MM.1S (cell line): Measurements from ENCODE around the gene TPT1.

Experiments used
- EZH2 ChIP-seq: fragments of 300-600 bp; sonication (generic); optimal IDR thresholded peaks from 2 replicates; pipeline ENCODE3; 2017; ENCODE audit warnings: low read depth, mild to moderate bottlenecking, antibody characterized with exemption, low read length, mixed read lengths
- EZH2phosphoT487 ChIP-seq: fragments of 300-600 bp; sonication (generic); IDR thresholded peaks from 2 replicates; pipeline ENCODE4 v1.6.1; 2018; ENCODE audit warnings: antibody characterized with exemption, low read length
- TF ChIP-seq, protein P1 (sequence below): fragments of 300-600 bp; sonication (generic); IDR thresholded peaks from 2 replicates; pipeline ENCODE4 v1.5.1; 2016; ENCODE audit warnings: antibody characterized with exemption, low read length, mixed read lengths

GRCh38 chr13:45356966-45357672 lies 16.1 kb upstream of the TPT1 start:
- TF ChIP-seq, protein P1, sequence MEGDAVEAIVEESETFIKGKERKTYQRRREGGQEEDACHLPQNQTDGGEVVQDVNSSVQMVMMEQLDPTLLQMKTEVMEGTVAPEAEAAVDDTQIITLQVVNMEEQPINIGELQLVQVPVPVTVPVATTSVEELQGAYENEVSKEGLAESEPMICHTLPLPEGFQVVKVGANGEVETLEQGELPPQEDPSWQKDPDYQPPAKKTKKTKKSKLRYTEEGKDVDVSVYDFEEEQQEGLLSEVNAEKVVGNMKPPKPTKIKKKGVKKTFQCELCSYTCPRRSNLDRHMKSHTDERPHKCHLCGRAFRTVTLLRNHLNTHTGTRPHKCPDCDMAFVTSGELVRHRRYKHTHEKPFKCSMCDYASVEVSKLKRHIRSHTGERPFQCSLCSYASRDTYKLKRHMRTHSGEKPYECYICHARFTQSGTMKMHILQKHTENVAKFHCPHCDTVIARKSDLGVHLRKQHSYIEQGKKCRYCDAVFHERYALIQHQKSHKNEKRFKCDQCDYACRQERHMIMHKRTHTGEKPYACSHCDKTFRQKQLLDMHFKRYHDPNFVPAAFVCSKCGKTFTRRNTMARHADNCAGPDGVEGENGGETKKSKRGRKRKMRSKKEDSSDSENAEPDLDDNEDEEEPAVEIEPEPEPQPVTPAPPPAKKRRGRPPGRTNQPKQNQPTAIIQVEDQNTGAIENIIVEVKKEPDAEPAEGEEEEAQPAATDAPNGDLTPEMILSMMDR: no peak
- no peak for TF ChIP-seq EZH2
- no peak for TF ChIP-seq EZH2phosphoT487
